A673 (cell line): Measurements from ENCODE around the gene ACTR5. TPM values are rescaled to one million over a fixed set of nuclear protein-coding genes. Genes with fewer than 3 reads are reported as not detected.

Source experiments
- BruUV-seq: library from RNA; stranded (reverse); fragments of 400-500 nt; replicated peaks from 2 replicates; lab custom pipeline; 2021; lab: Mats Ljungman, UMichigan
- CTCF ChIA-PET: fragments of 300-600 bp; sonication (Branson Sonifier 250); formaldehyde crosslinking; loops from one replicate; lab custom pipeline; 2022; ENCODE audit warnings: antibody characterized with exemption; lab: Charles Lee
- POLR2A ChIA-PET: fragments of 300-600 bp; sonication (Branson Sonifier 250); formaldehyde crosslinking; loops from one replicate; lab custom pipeline; 2022; ENCODE audit warnings: antibody characterized with exemption; ENCODE audit not compliant: low non-redundant PET; lab: Charles Lee
- DNase-seq: peaks from one replicate; pipeline ENCODE4 v3.0.0-alpha.2; 2015; ENCODE audit warnings: low spot score
- H3K27ac ChIP-seq: fragments of 200-600 bp; sonication (generic); 2 replicates; pipeline ENCODE4 v1.5.1; 2016; ENCODE audit warnings: mixed run types, low read depth, mild to moderate bottlenecking, mixed read lengths, antibody characterized with exemption, low read length; ENCODE audit not compliant: poor library complexity, severe bottlenecking
- H3K27me3 ChIP-seq: fragments of 200-600 bp; sonication (generic); replicated peaks from 2 replicates; pipeline ENCODE4 v1.6.1; 2017; ENCODE audit warnings: mixed run types, low read depth, mild to moderate bottlenecking, mixed read lengths, antibody characterized with exemption, low read length; ENCODE audit not compliant: insufficient read depth, poor library complexity
- H3K36me3 ChIP-seq: fragments of 200-600 bp; sonication (generic); 2 replicates; pipeline ENCODE4 v1.6.1; 2016; ENCODE audit warnings: mixed run types, mild to moderate bottlenecking, mixed read lengths, antibody characterized with exemption, low read length; ENCODE audit not compliant: insufficient read depth, poor library complexity, severe bottlenecking
- H3K4me1 ChIP-seq: fragments of 200-600 bp; sonication (generic); 2 replicates; pipeline ENCODE4 v1.6.1; 2017; ENCODE audit warnings: mixed run types, mild to moderate bottlenecking, mixed read lengths, antibody characterized with exemption, low read length; ENCODE audit not compliant: insufficient read depth, poor library complexity, severe bottlenecking
- H3K4me3 ChIP-seq: fragments of 200-600 bp; sonication (generic); 2 replicates; pipeline ENCODE4 v1.5.1; 2016; ENCODE audit warnings: low read depth, mixed run types, mild to moderate bottlenecking, mixed read lengths, low read length; ENCODE audit not compliant: poor library complexity, severe bottlenecking
- H3K9me3 ChIP-seq: fragments of 200-600 bp; sonication (generic); 2 replicates; pipeline ENCODE4 v1.6.1; 2016; ENCODE audit warnings: mixed run types, low read depth, mild to moderate bottlenecking, mixed read lengths, antibody characterized with exemption, low read length; ENCODE audit not compliant: poor library complexity, severe bottlenecking
- CTCF ChIP-seq: fragments of 300-800, 200-600 bp; sonication (generic); conservative IDR thresholded peaks from 2 replicates; pipeline ENCODE4 v1.5.1; 2017; ENCODE audit warnings: low read depth, mild to moderate bottlenecking, antibody characterized with exemption, low read length, moderate library complexity, mixed read lengths
- EZH2 ChIP-seq: fragments of 200-600 bp; sonication (generic); IDR thresholded peaks from 2 replicates; pipeline ENCODE4 v1.6.1; 2017; ENCODE audit warnings: borderline replicate concordance, low read depth, mild to moderate bottlenecking, mixed read lengths, antibody characterized with exemption, low read length; ENCODE audit not compliant: poor library complexity, severe bottlenecking
- intact Hi-C: fragments of 100-400 bp; cut with micrococcal nuclease; formaldehyde crosslinking; loops from one replicate; pipeline ENCODE4 v1.10.0; 2022; ENCODE audit not compliant: unreplicated experiment
- total RNA-seq: library from RNA; stranded (reverse); gene quantifications from 2 replicates; pipeline ENCODE4 v1.2.3, GENCODE V29; 2021

Gene ACTR5
- total RNA-seq, 1 experiment from 2014 or later: 11.5 TPM

- DNase-seq: no peak
- CTCF ChIA-PET: no interaction called here
- no peaks in the 10 kb centered on the region for H3K9me3 ChIP-seq
- POLR2A ChIA-PET: no interaction called here
- peaks cover 34% of the 10 kb centered on the region for H3K27me3 ChIP-seq
- peaks cover 6% of the 10 kb centered on the region for H3K4me1 ChIP-seq
- H3K4me3 ChIP-seq: no peak overlapping the region
- H3K36me3 ChIP-seq: no peaks in the 10 kb centered on the region
- no peak overlapping the region for H3K27ac ChIP-seq
- intact Hi-C loops: no loop called here
- TF ChIP-seq EZH2 (no peak), CTCF (no peak)
- BruUV-seq: no TSS peak
Observed at GRCh38 chr20:38804682-38805501, 56.6 kb downstream of the ACTR5 start.

DNA sequence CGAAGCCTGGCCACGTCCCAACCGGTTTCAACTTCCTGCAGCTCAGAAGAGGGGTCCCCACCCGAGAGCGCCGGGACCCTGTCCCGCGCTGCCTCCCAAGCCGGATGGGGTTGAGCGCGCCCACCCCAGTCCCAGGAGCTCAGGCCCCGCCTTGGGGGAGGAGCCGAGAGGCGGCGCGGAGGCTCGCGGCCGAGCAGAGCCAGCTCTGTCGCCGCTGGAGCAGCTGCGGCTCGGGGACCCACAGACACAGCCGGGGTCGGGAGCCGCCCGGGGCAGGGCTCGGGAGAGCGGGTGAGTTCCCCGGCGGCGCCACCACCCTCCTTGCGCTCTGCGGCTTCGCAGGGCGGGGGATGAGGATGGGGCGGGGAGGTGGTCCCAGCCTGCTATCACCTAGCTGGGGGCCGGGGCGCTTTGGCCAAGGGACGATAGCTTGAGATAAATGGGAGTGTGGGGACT is 57.3 kb downstream of the ACTR5 start, which contains the start of gene PPP1R16B:
Gene PPP1R16B, plus strand, starts transcription at position 196 of the 456 bp plus-strand sequence. CDS start 30,229 bp downstream, outside the sequence.
- Histone ChIP-seq H3K4me3 (peak within 1 kb of the TSS; percentile 41), H3K27ac (no peak within 1 kb of the TSS), H3K4me1 (peaks cover 6% of the 10 kb centered on the region), H3K9me3 (no peaks in the 10 kb centered on the region), H3K36me3 (no peaks in the 10 kb centered on the region), H3K27me3 (peaks cover 40% of the 10 kb centered on the region)
- no peak for TF ChIP-seq EZH2
- no peak for TF ChIP-seq CTCF
- BruUV-seq: no TSS peak
- intact Hi-C loops: no loop called here
- peak; percentile 42 for DNase-seq
- ChIA-PET POLR2A (no interaction called here), CTCF (no interaction called here)

GRCh38 chr20:38805958-38806854 is 57.9 kb downstream of the ACTR5 start:
- TF ChIP-seq EZH2 (peak; percentile 88), CTCF (no peak)
- POLR2A ChIA-PET: no interaction called here
- Histone ChIP-seq H3K27me3 (peaks cover 40% of the 10 kb centered on the region), H3K9me3 (no peaks in the 10 kb centered on the region), H3K27ac (no peak overlapping the region), H3K4me3 (peak overlapping the region; percentile 41), H3K4me1 (peaks cover 6% of the 10 kb centered on the region), H3K36me3 (no peaks in the 10 kb centered on the region)
- no TSS peak for BruUV-seq
- intact Hi-C loops: no loop called here
- CTCF ChIA-PET: no interaction called here
- DNase-seq: no peak
